ENCODE data around the gene PYM1.
"Not testable (repeated sequence)": the region's sequence is repeated elsewhere in the genome, so short reads cannot be mapped to it uniquely, and the experiment has no call there.

The PYM1 gene

DNA sequence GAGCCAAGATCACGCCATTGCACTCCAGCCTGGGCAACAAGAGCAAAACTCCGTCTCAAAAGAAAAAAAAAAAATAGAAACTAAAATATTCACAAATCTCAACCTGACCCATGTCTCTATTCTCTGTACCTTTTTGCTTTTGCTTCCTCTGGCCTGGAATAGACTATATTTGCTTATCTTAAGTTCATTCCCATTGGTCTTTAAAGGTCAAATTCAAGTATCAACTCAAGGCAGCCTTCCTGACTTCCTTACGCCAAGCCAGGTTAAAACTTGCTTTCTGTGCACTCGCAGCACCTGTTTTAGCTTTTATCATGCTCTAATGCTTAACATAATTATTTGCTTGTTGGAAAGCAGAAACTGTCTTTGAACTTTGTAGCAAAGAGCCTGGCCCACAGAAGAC lies 14.8 kb downstream of the PYM1 start:
- no peak for DNase-seq (ENCODE audit: low read depth, low spot score)

DNA sequence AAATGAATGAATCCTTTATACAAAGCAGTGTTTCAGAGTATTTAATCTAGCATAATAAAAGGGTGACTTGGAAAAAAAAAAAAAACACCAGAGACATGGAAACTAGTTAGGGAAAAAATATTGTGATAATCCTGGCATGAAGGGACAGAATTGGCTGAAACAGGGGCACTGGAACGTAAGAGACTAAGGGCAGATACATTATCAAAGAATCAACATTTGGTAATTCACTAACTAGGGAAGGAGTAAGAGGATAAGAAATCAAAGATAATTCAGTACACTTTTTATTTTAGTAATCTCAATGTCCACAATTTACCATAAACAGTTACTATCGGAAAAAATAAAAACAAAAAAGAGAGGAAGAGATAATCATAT lies 18.2 kb downstream of the PYM1 start:
- no peak for DNase-seq (ENCODE audit: low read depth, low spot score)

DNA sequence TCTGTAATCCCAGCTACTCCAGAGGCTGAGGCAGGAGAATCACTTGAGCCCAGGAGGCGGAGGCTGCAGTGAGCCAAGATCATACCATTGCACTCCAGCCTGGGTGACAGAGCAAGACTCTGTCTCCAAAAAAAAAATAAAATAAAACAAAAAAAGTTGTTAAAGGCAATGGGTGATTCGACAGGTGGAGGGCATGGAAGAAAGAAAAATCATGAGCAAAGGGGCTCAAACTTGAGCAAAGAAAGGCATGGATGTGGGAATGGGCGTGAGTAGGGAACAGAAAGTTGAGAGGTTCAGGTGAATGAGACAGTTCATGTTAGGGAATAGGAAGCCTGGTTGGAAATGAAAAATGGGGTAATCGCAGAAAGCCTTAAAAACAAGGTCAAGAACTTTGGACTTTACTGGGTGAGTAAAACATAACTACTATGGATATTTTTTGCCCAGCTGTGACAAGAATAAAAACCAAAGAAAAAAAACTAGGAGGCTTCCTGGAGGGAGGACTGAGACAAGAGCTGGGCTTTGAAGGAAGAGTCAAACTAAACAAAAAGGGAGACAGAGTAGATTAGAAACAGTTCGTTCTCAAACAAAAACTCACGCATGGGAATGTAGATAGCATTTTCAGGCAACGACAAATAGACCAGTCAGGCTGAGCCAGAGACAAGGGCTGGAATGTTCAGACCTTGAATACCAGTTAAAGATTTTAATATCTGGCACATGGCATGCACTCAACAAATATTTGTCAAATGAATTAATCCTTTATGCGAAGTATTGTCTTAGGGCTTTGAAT lies 18.8 kb downstream of the PYM1 start:
- DNase-seq (ENCODE audit: low read depth, low spot score), result no peak

DNA sequence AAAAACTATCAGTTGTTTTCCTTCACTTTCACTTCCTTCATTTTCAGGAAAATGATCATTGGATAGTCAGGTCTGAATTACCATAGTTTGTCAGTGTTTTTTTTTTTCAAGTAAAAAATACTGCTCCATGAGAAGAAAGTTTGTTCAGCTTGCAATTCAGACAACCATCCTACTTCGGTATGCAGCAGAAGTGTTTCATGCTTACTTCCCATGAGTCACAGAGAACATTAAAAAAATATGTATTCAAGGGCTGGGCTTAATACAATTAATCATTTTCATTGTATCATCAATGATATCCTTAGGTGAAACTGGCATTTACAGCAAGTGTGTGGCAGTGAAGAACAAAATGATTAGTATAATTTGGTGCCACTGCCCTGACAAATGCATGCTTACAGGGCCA lies 21.6 kb downstream of the PYM1 start:
- DNase-seq (ENCODE audit: low read depth, low spot score), result no peak

DNA sequence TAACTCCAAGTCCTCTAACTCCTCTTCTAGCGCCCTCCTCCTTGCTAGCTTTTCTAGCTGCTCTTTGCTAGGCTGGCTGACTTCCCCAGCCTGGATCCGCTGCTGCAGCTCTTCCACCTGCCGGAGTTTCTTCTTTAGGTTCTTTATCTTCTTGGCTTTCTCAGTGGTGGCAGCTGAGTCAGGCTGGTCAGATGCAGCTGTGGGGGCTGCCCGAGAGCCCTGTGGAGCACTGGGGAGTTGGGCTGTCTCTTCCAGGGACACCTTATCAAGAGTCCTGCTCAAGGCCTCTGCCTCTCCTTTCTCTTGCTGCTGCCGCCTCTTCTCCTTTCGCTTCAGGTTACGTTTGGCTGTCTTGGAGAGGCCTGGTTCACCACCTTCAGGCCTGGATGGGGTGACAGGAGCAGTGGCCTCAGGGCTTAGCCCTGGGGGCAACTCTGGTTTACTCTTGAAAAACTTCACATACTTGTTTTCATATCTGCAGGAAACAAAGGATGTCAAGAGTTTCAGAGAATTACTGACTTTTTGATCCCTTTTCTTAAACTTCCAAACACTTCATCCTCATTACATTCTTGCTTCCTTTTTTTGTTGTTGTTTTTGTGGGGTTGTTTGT lies 25.7 kb downstream of the PYM1 start:
- peak; percentile 5 for DNase-seq (ENCODE audit: low read depth, low spot score)

DNA sequence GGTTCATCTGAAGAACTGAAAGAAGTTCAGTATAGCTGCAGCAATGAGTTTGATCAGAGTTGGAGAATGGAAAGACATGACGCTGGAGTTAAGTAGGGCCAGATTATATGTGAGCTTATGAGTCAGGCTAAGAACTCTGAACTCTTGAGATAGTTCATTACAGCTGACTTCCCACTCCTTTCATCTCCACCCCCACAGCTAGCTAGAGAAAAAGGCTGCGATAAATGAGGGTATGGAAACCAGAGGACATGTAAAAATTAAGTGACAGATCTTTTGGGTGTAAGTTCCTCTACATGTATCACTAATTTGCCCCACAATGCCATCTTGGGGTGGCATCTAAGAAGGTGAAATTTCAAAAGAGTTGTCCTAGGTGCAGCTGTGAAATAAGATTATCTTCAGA lies 28.6 kb downstream of the PYM1 start:
- DNase-seq (ENCODE audit: low read depth, low spot score), result no peak

DNA sequence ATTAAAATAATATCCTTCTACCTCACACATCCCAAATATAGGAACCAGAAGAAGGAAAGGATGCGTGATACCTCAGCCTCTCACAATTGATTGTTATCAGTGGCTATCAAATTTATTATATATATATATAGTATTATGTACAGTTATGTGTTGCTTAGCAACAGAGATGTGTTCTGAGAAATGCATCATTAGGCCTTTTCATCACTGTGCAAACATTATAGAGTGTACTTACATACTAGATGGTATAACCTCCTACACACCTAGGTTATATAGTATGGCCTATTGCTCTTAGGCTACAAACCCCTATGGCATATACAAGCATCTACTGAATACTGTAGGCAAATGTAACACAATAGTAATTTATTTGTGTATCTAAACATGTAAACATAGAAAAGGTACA lies 34.0 kb downstream of the PYM1 start:
- no peak for DNase-seq (ENCODE audit: low read depth, low spot score)

DNA sequence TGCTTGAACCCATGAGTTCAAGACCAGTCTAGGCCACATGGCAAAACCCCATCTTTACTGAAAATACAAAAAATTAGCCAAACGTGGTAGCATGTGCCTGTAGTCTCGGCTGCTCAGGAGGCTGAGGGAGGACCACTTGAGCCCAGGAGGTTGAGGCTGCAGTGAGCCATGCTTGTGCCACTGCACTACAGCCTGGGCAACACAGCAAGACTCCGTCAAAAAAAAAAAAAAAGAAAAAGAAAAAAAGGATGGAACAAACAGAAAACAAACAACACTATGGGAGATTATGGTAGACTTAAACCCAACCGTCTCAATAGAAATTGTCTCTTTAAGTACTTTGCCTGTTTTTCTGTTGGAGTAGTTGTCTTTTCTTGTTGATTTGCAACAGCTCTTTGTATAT lies 36.4 kb downstream of the PYM1 start:
- no peak for DNase-seq (ENCODE audit: low read depth, low spot score)

DNA sequence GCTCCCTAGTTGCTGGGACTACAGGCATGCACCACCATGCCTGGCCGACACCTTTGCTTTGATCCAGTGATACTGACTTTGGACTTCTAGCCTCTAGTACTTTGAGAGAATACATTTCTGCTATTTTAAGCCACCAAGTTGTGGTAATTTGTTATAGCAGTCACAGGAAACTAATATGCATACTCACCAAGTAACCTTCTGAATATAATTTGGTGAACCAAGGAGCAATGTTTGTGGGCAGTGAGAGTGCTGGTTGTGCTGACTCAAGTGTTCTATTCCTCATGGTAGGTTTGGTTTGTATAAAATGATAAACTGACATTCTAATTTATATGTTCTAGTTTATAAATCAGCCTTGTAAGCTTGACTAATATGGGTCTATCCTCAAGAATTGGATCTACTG lies 42.6 kb downstream of the PYM1 start:
- no peak for DNase-seq (ENCODE audit: low read depth, low spot score)

DNA sequence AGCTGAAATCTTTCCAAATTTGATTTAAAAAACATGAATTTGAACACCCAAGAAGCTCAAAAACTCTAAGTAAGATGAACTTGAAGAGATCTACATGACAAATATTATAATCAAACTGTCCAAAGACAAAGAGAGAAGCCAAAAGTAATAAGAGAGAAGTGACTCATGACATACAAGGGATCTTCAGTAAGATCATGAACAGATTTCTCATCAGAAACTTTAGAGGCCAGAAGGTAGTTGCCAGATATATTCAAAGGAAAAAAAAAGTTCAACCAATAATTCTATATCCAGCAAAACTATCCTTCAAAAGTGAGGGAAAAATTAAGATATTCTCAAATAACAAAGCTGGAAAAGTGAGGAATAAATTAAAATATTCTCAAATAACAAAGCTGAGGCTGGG lies 49.9 kb downstream of the PYM1 start:
- no peak for DNase-seq (ENCODE audit: low read depth, low spot score)

DNA sequence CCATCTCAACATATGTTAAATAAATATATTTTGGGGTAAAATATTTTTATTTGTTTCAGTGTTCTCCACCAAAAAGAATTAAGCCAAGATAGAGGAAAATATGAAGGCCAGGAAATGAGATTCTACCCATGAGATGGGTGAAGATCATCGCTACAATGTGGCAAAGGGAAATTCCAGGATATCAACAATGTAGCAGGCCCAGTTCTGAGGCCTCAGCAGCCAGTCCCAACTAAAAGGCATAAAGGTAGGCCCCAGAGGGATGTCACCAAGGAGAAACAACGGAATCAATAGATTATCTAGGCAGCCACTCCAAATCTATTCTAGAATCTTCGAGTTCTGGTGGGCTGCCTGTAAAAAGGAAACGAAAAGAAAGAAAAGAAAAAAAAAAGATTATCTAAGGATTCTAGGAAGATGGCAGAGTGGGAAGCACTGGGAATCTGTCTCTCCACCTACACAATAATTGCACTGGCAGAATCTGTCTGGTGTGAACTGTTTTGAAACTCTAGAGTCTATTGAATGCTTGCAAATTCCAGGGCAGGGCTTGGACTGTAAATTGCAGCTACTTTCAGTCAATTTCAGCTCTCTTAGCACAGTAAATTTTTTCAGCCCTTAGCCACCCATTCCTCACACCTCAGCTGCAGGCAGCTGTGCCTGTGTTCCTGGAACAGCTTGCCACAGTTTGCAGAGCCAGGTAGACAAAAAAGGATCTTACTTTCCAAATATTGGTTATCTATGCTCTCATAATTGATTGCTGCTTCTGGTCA lies 51.8 kb downstream of the PYM1 start:
- DNase-seq (ENCODE audit: low read depth, low spot score), result peak; percentile 5

DNA sequence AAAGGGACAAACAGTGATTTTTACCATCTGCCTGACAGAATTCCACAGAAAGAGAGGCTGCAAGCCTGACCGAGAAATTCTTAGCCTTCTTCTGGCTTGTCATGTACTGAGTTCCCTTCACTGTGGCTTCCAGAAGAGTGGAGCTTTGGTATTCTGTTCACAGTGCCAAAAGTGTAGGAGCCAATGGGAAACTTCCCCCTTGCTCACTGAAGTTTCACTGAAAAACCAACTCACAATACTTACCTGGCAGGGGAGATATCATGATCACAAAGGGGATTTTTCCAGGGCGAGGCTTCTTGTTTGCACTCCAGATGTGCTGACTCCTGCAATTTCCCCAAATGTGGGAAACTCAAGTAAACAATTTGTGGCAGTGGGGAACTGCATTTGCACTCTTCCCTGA lies 53.3 kb downstream of the PYM1 start:
- no peak for DNase-seq (ENCODE audit: low read depth, low spot score)

DNA sequence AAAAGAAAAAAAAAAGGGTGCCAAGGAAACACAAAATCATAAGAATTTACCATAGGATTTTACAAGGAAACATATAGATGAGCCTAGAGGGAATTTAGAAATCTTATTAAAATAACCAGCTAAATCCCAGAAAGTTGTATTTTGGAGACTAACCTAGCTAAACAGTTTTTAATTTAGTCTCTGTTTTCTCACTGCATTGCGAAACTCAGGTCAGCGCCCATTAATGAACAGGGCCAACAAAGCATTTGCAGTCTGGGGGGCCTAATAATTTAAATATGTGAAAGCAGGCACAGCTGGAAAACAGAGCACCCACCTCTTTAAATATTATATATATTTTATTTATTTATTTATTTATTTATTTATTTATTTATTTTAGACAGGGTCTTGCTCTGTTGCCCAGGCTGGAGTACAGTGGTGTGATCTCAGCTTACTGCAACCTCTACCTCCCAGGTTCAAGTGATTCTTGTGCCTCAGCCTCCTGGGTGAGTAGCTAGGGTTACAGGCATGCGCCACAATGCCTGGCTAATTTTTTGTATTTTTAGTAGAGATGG lies 61.2 kb downstream of the PYM1 start:
- DNase-seq (ENCODE audit: low read depth, low spot score), result not testable (repeated sequence)

DNA sequence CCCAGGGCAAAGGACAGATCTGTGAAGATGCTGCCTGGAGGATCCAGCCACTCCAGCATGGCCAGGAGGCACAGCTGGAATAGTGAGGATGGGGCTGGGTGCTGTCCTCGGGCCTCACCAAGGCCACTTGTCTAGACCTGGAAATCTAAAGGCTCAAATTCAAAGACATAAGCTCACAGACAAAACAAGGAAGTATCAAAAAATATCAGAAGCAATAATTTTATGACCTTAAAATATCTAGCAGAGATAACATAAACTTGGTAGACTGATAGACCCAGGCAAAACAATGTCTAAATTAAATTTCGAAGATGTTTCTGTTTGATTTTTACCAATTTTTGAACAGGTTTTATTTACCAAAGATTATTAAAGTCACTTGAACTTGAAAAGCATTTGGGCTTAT lies 62.4 kb downstream of the PYM1 start:
- no peak for DNase-seq (ENCODE audit: low read depth, low spot score)

DNA sequence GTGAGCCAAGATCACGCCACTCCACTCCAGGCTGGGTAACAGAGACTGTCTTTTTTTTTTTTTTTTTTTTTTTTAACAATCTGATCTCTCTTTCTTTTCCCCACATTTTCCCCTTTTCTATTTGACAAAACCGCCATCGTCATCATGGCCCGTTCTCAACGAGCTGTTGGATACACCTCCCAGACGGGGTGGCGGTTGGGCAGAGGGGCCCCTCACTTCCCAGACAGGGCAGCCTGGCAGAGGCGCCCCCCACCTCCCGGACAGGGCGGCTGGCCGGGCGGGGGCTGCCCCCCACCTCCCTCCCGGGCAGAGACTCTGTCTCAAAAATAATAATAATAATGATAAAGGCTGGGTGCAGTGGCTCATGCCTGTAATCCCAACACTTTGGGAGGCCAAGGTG lies 64.8 kb downstream of the PYM1 start:
- not testable (repeated sequence) for DNase-seq (ENCODE audit: low read depth, low spot score)

DNA sequence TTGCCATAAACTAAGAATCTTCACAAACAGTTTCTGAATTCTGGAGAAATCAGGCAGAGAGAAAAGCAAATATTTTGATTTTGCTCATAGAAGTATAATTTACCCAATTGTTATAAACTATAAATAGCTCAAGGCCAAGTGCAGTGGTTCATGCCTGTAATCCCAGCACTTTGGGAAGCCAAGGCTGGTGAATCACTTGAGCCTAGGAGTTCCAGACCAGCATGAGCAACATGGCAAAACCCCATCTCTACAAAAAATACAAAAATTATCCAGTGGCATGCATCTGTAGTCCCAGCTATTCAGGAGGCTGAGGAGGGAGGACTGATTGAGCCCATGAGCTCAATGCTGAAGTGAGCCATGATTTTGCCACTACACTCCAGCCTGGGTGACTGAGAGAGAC lies 65.4 kb downstream of the PYM1 start:
- no peak for DNase-seq (ENCODE audit: low read depth, low spot score)

DNA sequence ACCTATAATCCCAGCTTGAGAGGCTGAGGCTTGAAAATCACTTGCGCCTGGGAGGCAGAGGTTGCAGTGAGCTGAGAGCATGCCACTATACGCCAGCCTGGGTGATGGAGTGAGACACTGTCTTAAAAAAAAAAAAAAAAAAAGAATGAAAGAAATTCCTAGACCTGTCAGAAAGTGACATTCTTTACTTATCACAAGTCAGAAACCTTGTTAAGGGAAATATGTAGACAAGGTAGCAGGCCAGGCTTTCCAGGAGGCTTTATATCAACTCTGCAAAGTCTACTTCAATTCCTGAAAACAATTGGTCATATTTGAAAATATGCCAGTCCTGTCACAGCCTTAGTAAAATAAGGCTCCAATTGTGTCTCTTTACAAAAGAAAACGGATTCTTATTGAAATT lies 65.8 kb downstream of the PYM1 start:
- DNase-seq (ENCODE audit: low read depth, low spot score), result no peak

DNA sequence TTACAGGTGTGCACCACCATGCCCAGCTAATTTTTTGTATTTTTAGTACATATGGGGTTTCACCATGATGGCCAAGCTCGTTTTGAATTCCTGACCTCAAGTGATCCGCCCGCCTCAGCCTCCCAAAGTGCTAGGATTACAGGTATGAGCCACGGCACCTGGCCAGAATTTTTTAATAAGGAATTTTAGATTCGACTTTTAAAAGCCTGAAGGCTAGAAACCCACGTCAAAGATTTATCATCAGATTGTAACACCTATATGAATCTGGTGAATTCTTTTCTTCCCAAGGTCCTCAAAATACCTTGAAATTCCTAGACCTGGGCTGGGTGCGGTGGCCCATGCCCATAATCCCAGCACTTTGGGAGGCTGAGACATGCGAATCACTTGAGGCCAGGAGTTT lies 66.3 kb downstream of the PYM1 start:
- DNase-seq (ENCODE audit: low read depth, low spot score), result no peak

DNA sequence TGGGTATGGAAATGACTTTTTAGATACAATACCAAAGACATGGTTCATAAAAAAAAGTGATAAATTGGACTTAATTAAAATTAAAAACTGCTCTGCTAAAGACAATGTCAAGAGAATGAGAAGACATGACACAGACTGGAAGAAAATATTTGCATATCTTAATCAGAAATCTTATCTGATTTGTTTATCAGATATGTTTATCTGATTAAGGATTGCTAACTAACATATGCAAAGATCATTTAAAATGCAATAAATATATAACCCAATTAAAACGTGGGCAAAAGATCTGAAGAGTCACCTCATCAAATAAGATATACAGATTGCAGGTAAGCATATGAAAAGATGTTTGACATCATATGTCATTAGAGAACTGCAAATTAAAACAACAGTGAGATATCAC lies 75.0 kb downstream of the PYM1 start:
- DNase-seq (ENCODE audit: low read depth, low spot score), result no peak
